MM.1S (cell line): ENCODE data around the gene TSPAN4.

Source experiments
- CTCF ChIP-seq: fragments of 300-600 bp; sonication (generic); IDR thresholded peaks from 2 replicates; pipeline ENCODE4 v1.5.1; 2016; ENCODE audit warnings: antibody characterized with exemption, low read length, mixed read lengths
- EZH2 ChIP-seq: fragments of 300-600 bp; sonication (generic); optimal IDR thresholded peaks from 2 replicates; pipeline ENCODE3; 2017; ENCODE audit warnings: low read depth, mild to moderate bottlenecking, antibody characterized with exemption, low read length, mixed read lengths
- EZH2phosphoT487 ChIP-seq: fragments of 300-600 bp; sonication (generic); IDR thresholded peaks from 2 replicates; pipeline ENCODE4 v1.6.1; 2018; ENCODE audit warnings: antibody characterized with exemption, low read length

GRCh38 chr11:911031-911889 lies 68.6 kb downstream of the TSPAN4 start:
- TF ChIP-seq CTCF (0 out of 2 replicates have a peak, but pooled peaks have one; percentile 6), EZH2 (no peak), EZH2phosphoT487 (no peak)
